ENCODE results near the gene GMIP. TPM values are rescaled to one million over a fixed set of nuclear protein-coding genes. Genes with fewer than 3 reads are reported as not detected.
A peak's percentile ranks its signal among the peaks of the same experiment; 100 is the strongest.
"Not testable (repeated sequence)": the region's sequence is repeated elsewhere in the genome, so short reads cannot be mapped to it uniquely, and the experiment has no call there.

GMIP gene
- total RNA-seq, 1 experiment from 2014 or later: 18.1 TPM

GRCh38 chr19:19610376-19611202, 32.9 kb downstream of the GMIP start:
- DNase-seq (ENCODE audit: low read depth, low spot score): no peak
- ChIA-PET POLR2A (interaction anchor here (0.6 kb wide), 1 partner anchor 9 kb away, joined by 7 read pairs; no protein-coding TSS in a partner anchor), CTCF (no interaction called here)
- H3K36me3 ChIP-seq (ENCODE audit: control insufficient read depth, insufficient read depth, low read length): no peaks in the 10 kb centered on the region
- in situ Hi-C loops (cut with HindIII; ENCODE audit: low pct_unique_long_range_greater_than_20kb, low sequenced_read_pairs): no loop called here
- no peak overlapping the region for H3K4me3 ChIP-seq (ENCODE audit: low read depth in 2 of 2, low read length in 2 of 2)
- H3K9me3 ChIP-seq (ENCODE audit: control insufficient read depth, insufficient read depth, low read depth, low read length): no peaks in the 10 kb centered on the region
- no peak for ATAC-seq
- H3K27me3 ChIP-seq (ENCODE audit: control insufficient read depth, insufficient read depth, low read length): no peaks in the 10 kb centered on the region
- no TSS peak for BruUV-seq (replicated peaks)
- intact Hi-C loops (cut with micrococcal nuclease; ENCODE audit: unreplicated experiment): no loop called here
- TF ChIP-seq, protein P1, sequence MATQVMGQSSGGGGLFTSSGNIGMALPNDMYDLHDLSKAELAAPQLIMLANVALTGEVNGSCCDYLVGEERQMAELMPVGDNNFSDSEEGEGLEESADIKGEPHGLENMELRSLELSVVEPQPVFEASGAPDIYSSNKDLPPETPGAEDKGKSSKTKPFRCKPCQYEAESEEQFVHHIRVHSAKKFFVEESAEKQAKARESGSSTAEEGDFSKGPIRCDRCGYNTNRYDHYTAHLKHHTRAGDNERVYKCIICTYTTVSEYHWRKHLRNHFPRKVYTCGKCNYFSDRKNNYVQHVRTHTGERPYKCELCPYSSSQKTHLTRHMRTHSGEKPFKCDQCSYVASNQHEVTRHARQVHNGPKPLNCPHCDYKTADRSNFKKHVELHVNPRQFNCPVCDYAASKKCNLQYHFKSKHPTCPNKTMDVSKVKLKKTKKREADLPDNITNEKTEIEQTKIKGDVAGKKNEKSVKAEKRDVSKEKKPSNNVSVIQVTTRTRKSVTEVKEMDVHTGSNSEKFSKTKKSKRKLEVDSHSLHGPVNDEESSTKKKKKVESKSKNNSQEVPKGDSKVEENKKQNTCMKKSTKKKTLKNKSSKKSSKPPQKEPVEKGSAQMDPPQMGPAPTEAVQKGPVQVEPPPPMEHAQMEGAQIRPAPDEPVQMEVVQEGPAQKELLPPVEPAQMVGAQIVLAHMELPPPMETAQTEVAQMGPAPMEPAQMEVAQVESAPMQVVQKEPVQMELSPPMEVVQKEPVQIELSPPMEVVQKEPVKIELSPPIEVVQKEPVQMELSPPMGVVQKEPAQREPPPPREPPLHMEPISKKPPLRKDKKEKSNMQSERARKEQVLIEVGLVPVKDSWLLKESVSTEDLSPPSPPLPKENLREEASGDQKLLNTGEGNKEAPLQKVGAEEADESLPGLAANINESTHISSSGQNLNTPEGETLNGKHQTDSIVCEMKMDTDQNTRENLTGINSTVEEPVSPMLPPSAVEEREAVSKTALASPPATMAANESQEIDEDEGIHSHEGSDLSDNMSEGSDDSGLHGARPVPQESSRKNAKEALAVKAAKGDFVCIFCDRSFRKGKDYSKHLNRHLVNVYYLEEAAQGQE (IDR thresholded peaks at IDR 0.05; ENCODE audit: insufficient read depth in 1 of 2, low read depth in 2 of 2, low read length in 1 of 2): no peak
- TF ChIP-seq SIN3A (IDR thresholded peaks at IDR 0.05; ENCODE audit: borderline replicate concordance, insufficient read depth, low read depth, low read length): no peak
- TF ChIP-seq, protein P2, sequence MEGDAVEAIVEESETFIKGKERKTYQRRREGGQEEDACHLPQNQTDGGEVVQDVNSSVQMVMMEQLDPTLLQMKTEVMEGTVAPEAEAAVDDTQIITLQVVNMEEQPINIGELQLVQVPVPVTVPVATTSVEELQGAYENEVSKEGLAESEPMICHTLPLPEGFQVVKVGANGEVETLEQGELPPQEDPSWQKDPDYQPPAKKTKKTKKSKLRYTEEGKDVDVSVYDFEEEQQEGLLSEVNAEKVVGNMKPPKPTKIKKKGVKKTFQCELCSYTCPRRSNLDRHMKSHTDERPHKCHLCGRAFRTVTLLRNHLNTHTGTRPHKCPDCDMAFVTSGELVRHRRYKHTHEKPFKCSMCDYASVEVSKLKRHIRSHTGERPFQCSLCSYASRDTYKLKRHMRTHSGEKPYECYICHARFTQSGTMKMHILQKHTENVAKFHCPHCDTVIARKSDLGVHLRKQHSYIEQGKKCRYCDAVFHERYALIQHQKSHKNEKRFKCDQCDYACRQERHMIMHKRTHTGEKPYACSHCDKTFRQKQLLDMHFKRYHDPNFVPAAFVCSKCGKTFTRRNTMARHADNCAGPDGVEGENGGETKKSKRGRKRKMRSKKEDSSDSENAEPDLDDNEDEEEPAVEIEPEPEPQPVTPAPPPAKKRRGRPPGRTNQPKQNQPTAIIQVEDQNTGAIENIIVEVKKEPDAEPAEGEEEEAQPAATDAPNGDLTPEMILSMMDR (IDR thresholded peaks at IDR 0.05): no peak
- no peak for TF ChIP-seq TCF7L2 (IDR thresholded peaks at IDR 0.05; ENCODE audit: low read depth, low read length)
- no peak for TF ChIP-seq POLR2AphosphoS5 (IDR thresholded peaks at IDR 0.05; ENCODE audit: low read depth, low read length)
- H3K27ac ChIP-seq (ENCODE audit: low read length): no peak overlapping the region
- peaks cover 12% of the 10 kb centered on the region for H3K4me1 ChIP-seq (ENCODE audit: control insufficient read depth, insufficient read depth, low read length)

DNA sequence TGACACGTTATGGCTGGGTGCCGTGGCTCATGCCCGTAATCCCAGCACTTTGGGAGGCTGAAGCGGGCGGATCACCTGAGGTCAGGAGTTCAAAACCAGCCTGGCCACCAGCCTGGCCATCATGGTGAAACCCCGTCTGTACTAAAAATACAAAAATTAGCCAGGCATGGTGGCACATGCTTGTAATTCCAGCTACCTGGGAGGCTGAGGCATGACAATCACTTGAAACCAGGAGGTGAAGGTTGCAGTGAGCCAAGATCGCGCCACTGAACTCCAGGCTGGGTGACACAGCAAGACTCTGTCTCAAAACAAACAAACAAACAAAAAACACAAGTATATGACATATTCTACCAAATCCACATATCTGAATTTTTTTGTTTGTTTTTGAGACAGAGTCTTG, 36.8 kb downstream of the GMIP start:
- H3K27me3 ChIP-seq (ENCODE audit: control insufficient read depth, insufficient read depth, low read length); H3K9me3 ChIP-seq (ENCODE audit: control insufficient read depth, insufficient read depth, low read depth, low read length); H3K36me3 ChIP-seq (ENCODE audit: control insufficient read depth, insufficient read depth, low read length); ATAC-seq; BruUV-seq (replicated peaks); POLR2A ChIA-PET; H3K4me3 ChIP-seq (ENCODE audit: low read depth in 2 of 2, low read length in 2 of 2); intact Hi-C loops (cut with micrococcal nuclease; ENCODE audit: unreplicated experiment); in situ Hi-C loops (cut with HindIII; ENCODE audit: low pct_unique_long_range_greater_than_20kb, low sequenced_read_pairs); H3K4me1 ChIP-seq (ENCODE audit: control insufficient read depth, insufficient read depth, low read length); CTCF ChIA-PET; H3K27ac ChIP-seq (ENCODE audit: low read length); DNase-seq (ENCODE audit: low read depth, low spot score): not testable (repeated sequence)

- no peak for DNase-seq (ENCODE audit: low read depth, low spot score)
Measured at GRCh38 chr19:19606021-19606420, 37.4 kb downstream of the GMIP start.

More at GRCh38 chr19:19606021-19606420, 37.4 kb downstream of the GMIP start:
- H3K27me3 ChIP-seq (ENCODE audit: control insufficient read depth, insufficient read depth, low read length): no peaks in the 10 kb centered on the region
- no TSS peak for BruUV-seq (replicated peaks)
- in situ Hi-C loops (cut with HindIII; ENCODE audit: low pct_unique_long_range_greater_than_20kb, low sequenced_read_pairs) (no loop called here), intact Hi-C loops (cut with micrococcal nuclease; ENCODE audit: unreplicated experiment) (no loop called here)
- peaks cover 5% of the 10 kb centered on the region for H3K4me1 ChIP-seq (ENCODE audit: control insufficient read depth, insufficient read depth, low read length)
- TF ChIP-seq TCF7L2 (IDR thresholded peaks at IDR 0.05; ENCODE audit: low read depth, low read length): no peak
- TF ChIP-seq, protein P1 (IDR thresholded peaks at IDR 0.05; ENCODE audit: insufficient read depth in 1 of 2, low read depth in 2 of 2, low read length in 1 of 2): no peak
- TF ChIP-seq, protein P2 (IDR thresholded peaks at IDR 0.05): no peak
- no peak for TF ChIP-seq SIN3A (IDR thresholded peaks at IDR 0.05; ENCODE audit: borderline replicate concordance, insufficient read depth, low read depth, low read length)
- no peak for TF ChIP-seq POLR2AphosphoS5 (IDR thresholded peaks at IDR 0.05; ENCODE audit: low read depth, low read length)
- H3K27ac ChIP-seq (ENCODE audit: low read length): no peak overlapping the region
- peak; percentile 80 for ATAC-seq
- no peaks in the 10 kb centered on the region for H3K36me3 ChIP-seq (ENCODE audit: control insufficient read depth, insufficient read depth, low read length)
- H3K9me3 ChIP-seq (ENCODE audit: control insufficient read depth, insufficient read depth, low read depth, low read length): no peaks in the 10 kb centered on the region
- POLR2A ChIA-PET: no interaction called here
- H3K4me3 ChIP-seq (ENCODE audit: low read depth in 2 of 2, low read length in 2 of 2): no peak overlapping the region
- CTCF ChIA-PET: no interaction called here

All from Panc1 (cell line).